Esophagus muscularis mucosa (tissue), 3 donors: ENCODE results near the gene TMEM150A.

Source experiments
- CTCF ChIP-seq, 3 experiments: fragments of 200-600 bp in 2 of 3; fragments of 450-650 bp in 1 of 3; sonication (generic) in 2 of 3; IDR thresholded peaks; one replicate each; pipeline ENCODE4 v1.5.1; 2017 to 2019; ENCODE audit warnings: antibody characterized with exemption in 3 of 3, mild to moderate bottlenecking in 2 of 3, moderate library complexity in 1 of 3
- EP300 ChIP-seq: sonication (generic); formaldehyde crosslinking; IDR thresholded peaks from one replicate; pipeline ENCODE4 v1.6.1; 2017; ENCODE audit warnings: antibody characterized with exemption

- TF ChIP-seq EP300 = no peak
- no peak for TF ChIP-seq CTCF (IDR thresholded peaks at IDR 0.05)
These were observed 42.4 kb upstream of the TMEM150A start for GRCh38 chr2:85644909-85645308.
